WTC11 (cell line): ENCODE results near the gene XBP1. TPM values are rescaled to one million over a fixed set of nuclear protein-coding genes. Genes with fewer than 3 reads are reported as not detected.

Source experiments
- ATAC-seq: fragments of 200-7000 bp; cut with Tn5 transposase; 2 replicates; pipeline ENCODE4 v1.10.0; 2021; ENCODE audit warnings: mild to moderate bottlenecking, moderate library complexity
- CTCF ChIA-PET: fragments of 300-600 bp; sonication (Branson Sonifier 250); formaldehyde crosslinking; loops from one replicate; lab custom pipeline; 2021; ENCODE audit warnings: antibody characterized with exemption; lab: Charles Lee
- POLR2A ChIA-PET: fragments of 350-600 bp; sonication (Branson Sonifier 250); formaldehyde crosslinking; loops from one replicate; lab custom pipeline; 2021; ENCODE audit warnings: antibody characterized with exemption; lab: Charles Lee
- DNase-seq: peaks from one replicate; pipeline ENCODE4 v3.0.0; 2021; ENCODE audit warnings: low spot score
- H3K27ac Mint-ChIP-seq: 2 replicates; pipeline ENCODE4 v1.8.0; 2021; ENCODE audit warnings: mixed read lengths
- H3K27me3 Mint-ChIP-seq: 2 replicates; pipeline ENCODE4 v1.8.0; 2021; ENCODE audit warnings: low read depth, mild to moderate bottlenecking, moderate library complexity, mixed read lengths
- H3K36me3 Mint-ChIP-seq: 2 replicates; pipeline ENCODE4 v1.8.0; 2021; ENCODE audit warnings: mixed read lengths
- H3K4me1 Mint-ChIP-seq: 2 replicates; pipeline ENCODE4 v1.8.0; 2022; ENCODE audit warnings: mixed read lengths
- H3K4me3 Mint-ChIP-seq: 2 replicates; pipeline ENCODE4 v1.8.0; 2021; ENCODE audit warnings: mild to moderate bottlenecking, moderate library complexity, mixed read lengths
- H3K9me3 Mint-ChIP-seq: 2 replicates; pipeline ENCODE4 v1.8.0; 2021; ENCODE audit warnings: mixed read lengths
- CTCF ChIP-seq: fragments of 200-600 bp; IDR thresholded peaks from 2 replicates; pipeline ENCODE4 v1.8.0; 2022; ENCODE audit warnings: antibody characterized with exemption
- ELF4 ChIP-seq: sonication (generic); formaldehyde crosslinking; IDR thresholded peaks from 2 replicates; pipeline ENCODE4 v1.8.1; 2022; ENCODE audit warnings: low read depth, mild to moderate bottlenecking, moderate library complexity, missing genetic modification reagents
- EMX1 ChIP-seq: fragments of 250-450 bp; sonication (Bioruptor Pico); IDR thresholded peaks from 2 replicates; pipeline ENCODE4 v1.8.0; 2021; ENCODE audit warnings: mild to moderate bottlenecking
- FOXJ3 ChIP-seq: sonication (generic); formaldehyde crosslinking; IDR thresholded peaks from 2 replicates; pipeline ENCODE4 v1.9.0; 2021; ENCODE audit warnings: missing genetic modification reagents, mild to moderate bottlenecking, borderline replicate concordance
- IRF2 ChIP-seq: sonication (generic); formaldehyde crosslinking; IDR thresholded peaks from 2 replicates; pipeline ENCODE4 v1.8.0; 2022; ENCODE audit warnings: low read depth, missing genetic modification reagents, borderline replicate concordance
- JUN ChIP-seq: sonication (generic); formaldehyde crosslinking; IDR thresholded peaks from 2 replicates; pipeline ENCODE4 v1.8.0; 2023; ENCODE audit warnings: mild to moderate bottlenecking, missing genetic modification reagents
- KAT7 ChIP-seq: sonication (generic); formaldehyde crosslinking; IDR thresholded peaks from 2 replicates; pipeline ENCODE4 v1.8.1; 2023; ENCODE audit warnings: missing genetic modification reagents, mild to moderate bottlenecking, borderline replicate concordance
- MYBL2 ChIP-seq: sonication (generic); formaldehyde crosslinking; IDR thresholded peaks from 2 replicates; pipeline ENCODE4 v1.8.1; 2023; ENCODE audit warnings: mild to moderate bottlenecking, moderate library complexity, missing genetic modification reagents
- OVOL2 ChIP-seq: fragments of 250-450 bp; sonication (Bioruptor Pico); IDR thresholded peaks from 2 replicates; pipeline ENCODE4 v1.9.0; 2021; ENCODE audit warnings: mild to moderate bottlenecking, borderline replicate concordance
- RORB ChIP-seq: fragments of 250-450 bp; sonication (Bioruptor Pico); IDR thresholded peaks from 2 replicates; pipeline ENCODE4 v1.9.0; 2021; ENCODE audit warnings: mild to moderate bottlenecking
- SMAD3 ChIP-seq: sonication (generic); formaldehyde crosslinking; IDR thresholded peaks from 2 replicates; pipeline ENCODE4 v1.8.0; 2022; ENCODE audit warnings: missing genetic modification reagents, mild to moderate bottlenecking, borderline replicate concordance
- SOX15 ChIP-seq: fragments of 250-450 bp; sonication (Bioruptor Pico); IDR thresholded peaks from 2 replicates; pipeline ENCODE4 v1.9.0; 2021; ENCODE audit warnings: mild to moderate bottlenecking
- TEAD1 ChIP-seq: sonication (generic); formaldehyde crosslinking; IDR thresholded peaks from 2 replicates; pipeline ENCODE4 v1.8.0; 2022; ENCODE audit warnings: mild to moderate bottlenecking, missing genetic modification reagents
- TEAD4 ChIP-seq: sonication (generic); formaldehyde crosslinking; IDR thresholded peaks from 2 replicates; pipeline ENCODE4 v1.8.0; 2022; ENCODE audit warnings: mild to moderate bottlenecking, missing genetic modification reagents
- TP53 ChIP-seq: sonication (generic); formaldehyde crosslinking; IDR thresholded peaks from 2 replicates; pipeline ENCODE4 v1.8.1; 2023; ENCODE audit warnings: mild to moderate bottlenecking, missing genetic modification reagents
- ZNF219 ChIP-seq: sonication (generic); formaldehyde crosslinking; IDR thresholded peaks from 2 replicates; pipeline ENCODE4 v1.8.0; 2023; ENCODE audit warnings: missing genetic modification reagents, mild to moderate bottlenecking, borderline replicate concordance
- ZNF263 ChIP-seq: sonication (generic); formaldehyde crosslinking; IDR thresholded peaks from 2 replicates; pipeline ENCODE4 v1.8.1; 2022; ENCODE audit warnings: low read depth, mild to moderate bottlenecking, moderate library complexity, missing genetic modification reagents
- ZNF396 ChIP-seq: fragments of 250-450 bp; sonication (Bioruptor Pico); IDR thresholded peaks from 2 replicates; pipeline ENCODE4 v1.8.0; 2021; ENCODE audit warnings: mild to moderate bottlenecking, moderate library complexity, borderline replicate concordance
- ZNF512 ChIP-seq: sonication (generic); formaldehyde crosslinking; IDR thresholded peaks from 2 replicates; pipeline ENCODE4 v1.8.1; 2022; ENCODE audit warnings: missing genetic modification reagents, borderline replicate concordance
- total RNA-seq: library from RNA; stranded (reverse); gene quantifications from 3 replicates; pipeline ENCODE4 v1.2.3, GENCODE V29; 2021
- TF ChIP-seq, protein P1 (sequence below): fragments of 250-450 bp; sonication (Bioruptor Pico); conservative IDR thresholded peaks from 2 replicates; pipeline ENCODE4 v1.9.0; 2021; ENCODE audit warnings: mild to moderate bottlenecking
- TF ChIP-seq, protein P2 (sequence below): sonication (generic); formaldehyde crosslinking; IDR thresholded peaks from 2 replicates; pipeline ENCODE4 v1.8.1; 2023; ENCODE audit warnings: mild to moderate bottlenecking, missing genetic modification reagents
- TF ChIP-seq, protein P3 (sequence below): fragments of 250-450 bp; sonication (Bioruptor Pico); IDR thresholded peaks from 2 replicates; pipeline ENCODE4 v2.1.2; 2022; ENCODE audit warnings: mild to moderate bottlenecking, moderate library complexity
- TF ChIP-seq, protein P4 (sequence below): sonication (generic); formaldehyde crosslinking; IDR thresholded peaks from 2 replicates; pipeline ENCODE4 v1.8.1; 2023; ENCODE audit warnings: mild to moderate bottlenecking, moderate library complexity, missing genetic modification reagents

The XBP1 gene
- total RNA-seq, 1 experiment from 2014 or later: 127 TPM

GRCh38 chr22:28791124-28791523 is 9.2 kb downstream of the XBP1 start (continued):
- TF ChIP-seq, protein P1, sequence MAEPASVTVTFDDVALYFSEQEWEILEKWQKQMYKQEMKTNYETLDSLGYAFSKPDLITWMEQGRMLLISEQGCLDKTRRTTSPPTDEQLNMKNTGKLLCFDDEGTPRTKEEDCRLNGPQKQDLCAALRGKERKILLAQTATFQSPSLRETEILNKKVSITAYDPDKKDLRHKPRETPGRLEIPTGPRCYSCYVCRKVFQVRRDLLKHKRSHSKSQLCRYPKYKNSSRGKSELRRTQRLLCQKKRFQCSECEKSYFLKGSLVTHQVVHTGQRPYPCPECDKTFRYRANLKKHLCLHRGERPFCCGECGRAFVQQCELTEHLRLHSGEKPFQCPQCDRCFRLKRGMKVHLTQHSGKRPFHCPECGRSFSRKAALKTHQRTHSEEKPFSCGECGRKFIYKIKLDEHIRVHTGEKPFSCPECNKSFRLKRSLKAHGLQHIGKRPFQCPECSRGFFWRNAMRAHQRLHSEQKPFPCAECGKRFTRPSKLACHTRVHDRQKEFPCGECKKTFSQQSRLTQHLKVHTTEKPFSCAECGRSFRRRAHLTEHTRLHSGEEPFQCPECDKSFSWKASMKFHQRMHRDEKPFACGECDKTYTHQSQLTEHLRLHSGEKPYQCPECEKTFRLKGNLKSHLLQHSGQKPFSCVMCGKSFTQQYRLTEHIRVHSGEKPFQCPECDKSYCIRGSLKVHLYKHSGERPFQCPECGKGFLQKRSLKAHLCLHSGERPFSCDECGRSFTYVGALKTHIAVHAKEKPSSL (CRISPR knock-in tag): no peak
- TF ChIP-seq ZNF263 (CRISPR knock-in tag) (no peak), ZNF512 (no peak), RORB (CRISPR knock-in tag) (no peak), KAT7 (CRISPR knock-in tag) (no peak), JUN (CRISPR knock-in tag) (no peak), ZNF396 (no peak), SOX15 (CRISPR knock-in tag) (no peak)
- TF ChIP-seq, all 79 proteins: peak for 0

GRCh38 chr22:28788601-28789000 is 11.8 kb downstream of the XBP1 start:
- ChIA-PET POLR2A (no interaction called here), CTCF (no interaction called here)
- no peaks in the 10 kb centered on the region for H3K27me3 Mint-ChIP-seq
- no peak overlapping the region for H3K4me3 Mint-ChIP-seq
- ATAC-seq (no peak), DNase-seq (no peak)
- H3K9me3 Mint-ChIP-seq: no peaks in the 10 kb centered on the region
- no peaks in the 10 kb centered on the region for H3K4me1 Mint-ChIP-seq
- TF ChIP-seq CTCF: no peak
- no peak for TF ChIP-seq TEAD4 (CRISPR knock-in tag)
- no peak for TF ChIP-seq IRF2 (CRISPR knock-in tag)
- no peak for TF ChIP-seq MYBL2 (CRISPR knock-in tag)
- H3K27ac Mint-ChIP-seq: peak overlapping the region; percentile 44; the same call in 1 of the 2 replicates
- peaks cover 52% of the 10 kb centered on the region for H3K36me3 Mint-ChIP-seq

- Mint-ChIP-seq H3K27ac (no peak overlapping the region), H3K36me3 (peaks cover 62% of the 10 kb centered on the region), H3K27me3 (no peaks in the 10 kb centered on the region), H3K4me1 (no peaks in the 10 kb centered on the region), H3K9me3 (no peaks in the 10 kb centered on the region), H3K4me3 (no peak overlapping the region)
- no peak for DNase-seq
- ChIA-PET POLR2A (no interaction called here), CTCF (no interaction called here)
- ATAC-seq: no peak
- TF ChIP-seq FOXJ3: no peak
- TF ChIP-seq ZNF219 (CRISPR knock-in tag): no peak
- TF ChIP-seq ELF4: no peak
- TF ChIP-seq SOX15 (CRISPR knock-in tag): no peak
- no peak for TF ChIP-seq TP53
- TF ChIP-seq MYBL2 (CRISPR knock-in tag): no peak
- TF ChIP-seq TEAD1 (CRISPR knock-in tag): no peak
- TF ChIP-seq, protein P2, sequence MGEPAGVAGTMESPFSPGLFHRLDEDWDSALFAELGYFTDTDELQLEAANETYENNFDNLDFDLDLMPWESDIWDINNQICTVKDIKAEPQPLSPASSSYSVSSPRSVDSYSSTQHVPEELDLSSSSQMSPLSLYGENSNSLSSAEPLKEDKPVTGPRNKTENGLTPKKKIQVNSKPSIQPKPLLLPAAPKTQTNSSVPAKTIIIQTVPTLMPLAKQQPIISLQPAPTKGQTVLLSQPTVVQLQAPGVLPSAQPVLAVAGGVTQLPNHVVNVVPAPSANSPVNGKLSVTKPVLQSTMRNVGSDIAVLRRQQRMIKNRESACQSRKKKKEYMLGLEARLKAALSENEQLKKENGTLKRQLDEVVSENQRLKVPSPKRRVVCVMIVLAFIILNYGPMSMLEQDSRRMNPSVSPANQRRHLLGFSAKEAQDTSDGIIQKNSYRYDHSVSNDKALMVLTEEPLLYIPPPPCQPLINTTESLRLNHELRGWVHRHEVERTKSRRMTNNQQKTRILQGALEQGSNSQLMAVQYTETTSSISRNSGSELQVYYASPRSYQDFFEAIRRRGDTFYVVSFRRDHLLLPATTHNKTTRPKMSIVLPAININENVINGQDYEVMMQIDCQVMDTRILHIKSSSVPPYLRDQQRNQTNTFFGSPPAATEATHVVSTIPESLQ (CRISPR knock-in tag): no peak
- TF ChIP-seq, protein P3, sequence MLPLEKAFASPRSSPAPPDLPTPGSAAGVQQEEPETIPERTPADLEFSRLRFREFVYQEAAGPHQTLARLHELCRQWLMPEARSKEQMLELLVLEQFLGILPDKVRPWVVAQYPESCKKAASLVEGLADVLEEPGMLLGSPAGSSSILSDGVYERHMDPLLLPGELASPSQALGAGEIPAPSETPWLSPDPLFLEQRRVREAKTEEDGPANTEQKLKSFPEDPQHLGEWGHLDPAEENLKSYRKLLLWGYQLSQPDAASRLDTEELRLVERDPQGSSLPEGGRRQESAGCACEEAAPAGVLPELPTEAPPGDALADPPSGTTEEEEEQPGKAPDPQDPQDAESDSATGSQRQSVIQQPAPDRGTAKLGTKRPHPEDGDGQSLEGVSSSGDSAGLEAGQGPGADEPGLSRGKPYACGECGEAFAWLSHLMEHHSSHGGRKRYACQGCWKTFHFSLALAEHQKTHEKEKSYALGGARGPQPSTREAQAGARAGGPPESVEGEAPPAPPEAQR (CRISPR knock-in tag): no peak
- TF ChIP-seq, protein P4, sequence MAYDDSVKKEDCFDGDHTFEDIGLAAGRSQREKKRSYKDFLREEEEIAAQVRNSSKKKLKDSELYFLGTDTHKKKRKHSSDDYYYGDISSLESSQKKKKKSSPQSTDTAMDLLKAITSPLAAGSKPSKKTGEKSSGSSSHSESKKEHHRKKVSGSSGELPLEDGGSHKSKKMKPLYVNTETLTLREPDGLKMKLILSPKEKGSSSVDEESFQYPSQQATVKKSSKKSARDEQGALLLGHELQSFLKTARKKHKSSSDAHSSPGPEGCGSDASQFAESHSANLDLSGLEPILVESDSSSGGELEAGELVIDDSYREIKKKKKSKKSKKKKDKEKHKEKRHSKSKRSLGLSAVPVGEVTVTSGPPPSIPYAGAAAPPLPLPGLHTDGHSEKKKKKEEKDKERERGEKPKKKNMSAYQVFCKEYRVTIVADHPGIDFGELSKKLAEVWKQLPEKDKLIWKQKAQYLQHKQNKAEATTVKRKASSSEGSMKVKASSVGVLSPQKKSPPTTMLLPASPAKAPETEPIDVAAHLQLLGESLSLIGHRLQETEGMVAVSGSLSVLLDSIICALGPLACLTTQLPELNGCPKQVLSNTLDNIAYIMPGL (CRISPR knock-in tag): no peak
- TF ChIP-seq EMX1 (CRISPR knock-in tag): no peak
- TF ChIP-seq OVOL2 (CRISPR knock-in tag): no peak
- no peak for TF ChIP-seq SMAD3 (CRISPR knock-in tag)
Measured at GRCh38 chr22:28783786-28784671, 16.3 kb downstream of the XBP1 start.
